ENCODE measurements around the gene ADAP2. TPM values are rescaled to one million over a fixed set of nuclear protein-coding genes. Genes with fewer than 3 reads are reported as not detected.
A peak's percentile ranks its signal among the peaks of the same experiment; 100 is the strongest.
"Not testable (repeated sequence)": the region's sequence is repeated elsewhere in the genome, so short reads cannot be mapped to it uniquely, and the experiment has no call there.

Gene ADAP2
- total RNA-seq, 4 donors from 2014 or later, result 10.5 to 19.1 (median 14.7) TPM

DNA sequence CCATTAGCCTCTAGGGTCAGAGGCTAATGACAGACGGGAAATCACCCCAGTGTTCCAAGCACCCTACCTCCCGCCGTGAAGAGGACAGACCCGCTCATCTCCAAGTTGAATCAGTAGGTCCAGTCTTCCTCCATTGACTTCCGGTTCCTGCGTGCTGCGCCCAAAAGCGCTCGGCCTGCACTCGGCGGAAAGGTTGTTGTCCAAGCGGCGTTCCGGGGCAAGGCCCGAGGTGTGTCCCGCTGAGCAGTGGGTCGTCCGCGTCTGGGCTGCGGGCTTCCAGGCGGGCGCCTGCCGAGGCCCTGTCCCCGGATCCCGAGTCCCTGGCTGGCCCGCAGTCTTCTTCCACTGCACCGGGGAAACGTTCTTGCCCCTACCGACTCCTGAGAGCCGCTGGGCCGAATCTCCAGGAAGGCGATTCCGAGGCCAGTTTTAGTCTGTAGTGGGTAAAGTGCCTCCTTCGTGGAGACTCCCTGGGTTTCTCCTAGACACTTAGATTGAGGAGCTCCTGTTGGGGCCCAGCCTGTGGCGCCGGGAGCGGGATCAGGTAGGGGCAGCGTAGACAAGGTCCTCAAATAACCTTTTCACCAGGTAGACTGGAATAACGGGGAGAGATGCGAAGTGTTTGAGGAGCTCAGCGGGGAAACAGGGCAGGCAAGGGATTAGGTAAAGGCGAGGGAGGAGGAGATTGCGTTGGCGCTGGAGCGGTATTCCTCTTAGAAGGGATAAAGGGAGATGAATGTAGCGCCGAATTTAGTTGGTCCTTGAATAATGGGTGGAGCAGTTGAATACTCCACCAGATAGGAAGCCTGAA lies 15.4 kb upstream of the ADAP2 start, which contains the start of gene TEFM:
Gene TEFM, minus strand, starts transcription at position 138 of the 811 bp plus-strand sequence. Its CDS starts 40 bp downstream, at position 98.
- peak; percentile 83 to 88 for TF ChIP-seq POLR2AphosphoS5 (IDR thresholded peaks at IDR 0.05)
- TF ChIP-seq POLR2A (IDR thresholded peaks at IDR 0.05; ENCODE audit: low read depth), result no peak
- peak within 1 kb of the TSS; percentile 83 to 91 (median 89) for H3K27ac ChIP-seq (replicated peaks in 1 of 4)
- DNase-seq (ENCODE audit: extremely low spot score), result peak; percentile 96
- H3K9me3 ChIP-seq, result no peaks in the 10 kb centered on the region
- H3K36me3 ChIP-seq, result peaks cover 0 to 26% (median 15%) of the 10 kb centered on the region in 4 donors
- peak within 1 kb of the TSS; percentile 58 to 89 (median 80) for H3K4me3 ChIP-seq
- H3K27me3 ChIP-seq, result no peaks in the 10 kb centered on the region
- WGBS, result under 1% methylated on average over 21 of the region's 47 CpGs
- intact Hi-C loops (cut with DNase I), result loop anchor here (5.0 kb wide), 1 partner anchor 311 kb away; no protein-coding TSS in a partner anchor
- peaks cover 14 to 31% (median 24%) of the 10 kb centered on the region in 4 donors for H3K4me1 ChIP-seq

DNA sequence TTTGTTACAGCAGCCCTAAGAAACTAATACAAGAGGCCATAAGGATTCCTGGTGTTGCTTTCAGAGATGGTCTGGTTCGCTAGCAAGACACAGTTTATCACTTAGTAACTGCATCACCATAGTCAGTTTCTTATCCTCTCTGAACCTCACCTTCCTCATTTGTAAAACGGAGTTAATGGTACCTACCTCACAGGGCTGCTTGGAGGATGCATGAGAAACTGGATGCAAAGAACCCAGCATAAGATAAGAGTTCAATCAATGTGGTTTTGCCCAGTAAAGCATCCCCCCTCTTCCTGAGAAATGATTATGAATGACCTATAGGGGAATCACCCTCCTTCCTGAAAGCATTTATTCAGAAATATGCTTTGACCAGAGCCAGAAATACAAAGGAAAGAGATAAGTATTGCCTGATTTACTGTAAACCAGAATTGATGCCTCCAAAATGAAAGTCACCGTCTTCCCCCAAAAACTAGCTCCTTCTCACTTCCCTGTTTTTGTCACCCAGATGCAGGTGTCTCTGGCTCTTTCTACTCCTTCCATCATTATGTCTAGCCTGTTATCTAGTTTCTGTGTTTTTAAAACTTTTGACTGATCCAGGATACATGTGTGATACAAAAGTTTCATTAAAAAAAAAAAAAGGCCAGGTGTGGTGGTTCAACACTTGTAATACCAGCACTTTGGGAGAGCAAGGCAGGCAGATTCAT lies 12.9 kb upstream of the ADAP2 start:
- WGBS, result 92% methylated on average over 3 of the region's 3 CpGs
- H3K4me3 ChIP-seq, result no peak overlapping the region
- H3K4me1 ChIP-seq, result peaks cover 14 to 31% (median 24%) of the 10 kb centered on the region in 4 donors
- TF ChIP-seq POLR2A (IDR thresholded peaks at IDR 0.05; ENCODE audit: low read depth) (no peak), CTCF (IDR thresholded peaks at IDR 0.05) (no peak)
- no peaks in the 10 kb centered on the region for H3K27me3 ChIP-seq
- peaks cover 0 to 5% (median 3%) of the 10 kb centered on the region in 4 donors for H3K36me3 ChIP-seq
- DNase-seq (ENCODE audit: extremely low spot score), result no peak
- intact Hi-C loops (cut with DNase I), result loop anchor here (2.0 to 5.0 kb wide), 2 partner anchors 62 to 308 kb away; partner anchors contain the start of gene RNF135
- no peak overlapping the region for H3K27ac ChIP-seq (replicated peaks in 1 of 4)
- no peaks in the 10 kb centered on the region for H3K9me3 ChIP-seq

- H3K9me3 ChIP-seq; H3K4me3 ChIP-seq; H3K36me3 ChIP-seq; H3K27ac ChIP-seq (replicated peaks in 1 of 4); intact Hi-C loops (cut with DNase I); H3K27me3 ChIP-seq; DNase-seq (ENCODE audit: extremely low spot score): not testable (repeated sequence)
- 99% methylated on average over 7 of the region's 7 CpGs for WGBS
- peaks cover 12 to 22% (median 16%) of the 10 kb centered on the region in 4 donors for H3K4me1 ChIP-seq
Observed at GRCh38 chr17:30910151-30910550, 11.6 kb upstream of the ADAP2 start.

- intact Hi-C loops (cut with DNase I), result no loop called here
- no peak overlapping the region for H3K4me3 ChIP-seq
- H3K36me3 ChIP-seq, result no peaks in the 10 kb centered on the region
- no peaks in the 10 kb centered on the region for H3K9me3 ChIP-seq
- DNase-seq (ENCODE audit: extremely low spot score), result no peak
- H3K27me3 ChIP-seq, result no peaks in the 10 kb centered on the region
- TF ChIP-seq POLR2A (IDR thresholded peaks at IDR 0.05; ENCODE audit: low read depth) (no peak), POLR2AphosphoS5 (IDR thresholded peaks at IDR 0.05) (no peak), EP300 (IDR thresholded peaks at IDR 0.05) (no peak), CTCF (IDR thresholded peaks at IDR 0.05) (no peak)
- no peak overlapping the region for H3K27ac ChIP-seq (replicated peaks in 1 of 4)
- no peaks in the 10 kb centered on the region for H3K4me1 ChIP-seq
Observed at GRCh38 chr17:30913955-30914354, 7.8 kb upstream of the ADAP2 start.

- intact Hi-C loops (cut with DNase I), result no loop called here
- Histone ChIP-seq H3K27ac (replicated peaks in 1 of 4) (no peak overlapping the region), H3K4me3 (no peak overlapping the region), H3K9me3 (no peaks in the 10 kb centered on the region), H3K36me3 (no peaks in the 10 kb centered on the region), H3K4me1 (no peaks in the 10 kb centered on the region), H3K27me3 (no peaks in the 10 kb centered on the region)
- 72% methylated on average over 5 of the region's 5 CpGs for WGBS
- no peak for DNase-seq (ENCODE audit: extremely low spot score)
- TF ChIP-seq POLR2A (IDR thresholded peaks at IDR 0.05; ENCODE audit: low read depth) (no peak), CTCF (IDR thresholded peaks at IDR 0.05) (no peak), EP300 (IDR thresholded peaks at IDR 0.05) (no peak), POLR2AphosphoS5 (IDR thresholded peaks at IDR 0.05) (no peak)
Observed at GRCh38 chr17:30915833-30916611, 5.7 kb upstream of the ADAP2 start.

All from esophagus muscularis mucosa (tissue), 4 donors.